ENCODE results near the gene FLNA. TPM values are rescaled to one million over a fixed set of nuclear protein-coding genes. Genes with fewer than 3 reads are reported as not detected.

FLNA gene
- total and polyA plus RNA-seq, 3 donors from 2014 or later, result 400 to 532 (median 474) TPM

DNA sequence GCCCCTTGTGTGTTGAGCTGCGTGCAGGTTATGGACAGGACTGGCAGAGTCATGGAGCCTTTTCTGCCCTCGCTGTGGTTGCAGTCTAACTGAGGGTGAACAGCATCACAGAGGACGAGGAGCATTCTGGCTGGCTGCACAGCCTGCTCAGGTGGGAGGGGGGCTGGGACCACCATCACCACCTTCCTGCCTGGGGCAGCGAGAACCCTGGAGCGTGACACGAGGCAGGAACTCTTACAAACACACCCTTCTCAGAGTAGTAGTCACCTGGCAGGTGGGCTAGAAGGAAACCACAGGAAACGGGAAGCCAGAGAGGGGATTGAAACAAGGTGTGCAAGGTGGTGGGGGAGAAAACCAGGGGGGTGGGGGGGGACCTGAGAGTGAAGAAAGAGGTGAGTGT, 53.3 kb downstream of the FLNA start:
- TF ChIP-seq POLR2A (IDR thresholded peaks at IDR 0.05), result no peak
- TF ChIP-seq, protein P1, sequence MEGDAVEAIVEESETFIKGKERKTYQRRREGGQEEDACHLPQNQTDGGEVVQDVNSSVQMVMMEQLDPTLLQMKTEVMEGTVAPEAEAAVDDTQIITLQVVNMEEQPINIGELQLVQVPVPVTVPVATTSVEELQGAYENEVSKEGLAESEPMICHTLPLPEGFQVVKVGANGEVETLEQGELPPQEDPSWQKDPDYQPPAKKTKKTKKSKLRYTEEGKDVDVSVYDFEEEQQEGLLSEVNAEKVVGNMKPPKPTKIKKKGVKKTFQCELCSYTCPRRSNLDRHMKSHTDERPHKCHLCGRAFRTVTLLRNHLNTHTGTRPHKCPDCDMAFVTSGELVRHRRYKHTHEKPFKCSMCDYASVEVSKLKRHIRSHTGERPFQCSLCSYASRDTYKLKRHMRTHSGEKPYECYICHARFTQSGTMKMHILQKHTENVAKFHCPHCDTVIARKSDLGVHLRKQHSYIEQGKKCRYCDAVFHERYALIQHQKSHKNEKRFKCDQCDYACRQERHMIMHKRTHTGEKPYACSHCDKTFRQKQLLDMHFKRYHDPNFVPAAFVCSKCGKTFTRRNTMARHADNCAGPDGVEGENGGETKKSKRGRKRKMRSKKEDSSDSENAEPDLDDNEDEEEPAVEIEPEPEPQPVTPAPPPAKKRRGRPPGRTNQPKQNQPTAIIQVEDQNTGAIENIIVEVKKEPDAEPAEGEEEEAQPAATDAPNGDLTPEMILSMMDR (IDR thresholded peaks at IDR 0.05), result no peak
- Histone ChIP-seq H3K27ac (no peak overlapping the region), H3K27me3 (no peaks in the 10 kb centered on the region), H3K4me3 (no peak overlapping the region), H3K9me3 (no peaks in the 10 kb centered on the region), H3K36me3 (ENCODE audit: low read depth, missing control alignments) (no peaks in the 10 kb centered on the region), H3K4me1 (no peaks in the 10 kb centered on the region)
- no peak for DNase-seq
- intact Hi-C loops (cut with DNase I; ENCODE audit: low total_unique reads), result no loop called here
- 77% methylated on average over 6 of the region's 7 CpGs; no CpG with 5 or more reads in 1 of the 2 donors for WGBS, 2 donors

DNA sequence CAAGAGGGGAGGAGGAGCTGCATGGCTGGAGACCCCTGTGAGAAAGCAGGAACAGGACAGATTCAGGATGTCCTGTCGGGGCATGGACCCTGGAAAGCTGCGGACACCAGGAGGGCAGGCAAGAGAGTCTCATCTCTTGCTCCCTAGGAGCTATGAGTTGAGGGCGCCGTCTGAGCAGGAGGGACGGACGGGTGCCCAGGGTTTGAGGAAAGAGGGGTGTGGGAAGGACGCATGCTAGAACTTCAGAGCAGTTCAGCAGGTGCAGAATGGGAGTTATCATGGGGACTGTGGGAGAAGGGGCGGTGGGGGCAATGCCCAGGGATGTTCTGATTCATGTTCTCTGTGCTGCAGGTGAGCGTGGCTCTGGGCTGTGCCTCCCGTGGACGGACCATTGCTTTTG, 54.0 kb downstream of the FLNA start:
- no peak for DNase-seq

DNA sequence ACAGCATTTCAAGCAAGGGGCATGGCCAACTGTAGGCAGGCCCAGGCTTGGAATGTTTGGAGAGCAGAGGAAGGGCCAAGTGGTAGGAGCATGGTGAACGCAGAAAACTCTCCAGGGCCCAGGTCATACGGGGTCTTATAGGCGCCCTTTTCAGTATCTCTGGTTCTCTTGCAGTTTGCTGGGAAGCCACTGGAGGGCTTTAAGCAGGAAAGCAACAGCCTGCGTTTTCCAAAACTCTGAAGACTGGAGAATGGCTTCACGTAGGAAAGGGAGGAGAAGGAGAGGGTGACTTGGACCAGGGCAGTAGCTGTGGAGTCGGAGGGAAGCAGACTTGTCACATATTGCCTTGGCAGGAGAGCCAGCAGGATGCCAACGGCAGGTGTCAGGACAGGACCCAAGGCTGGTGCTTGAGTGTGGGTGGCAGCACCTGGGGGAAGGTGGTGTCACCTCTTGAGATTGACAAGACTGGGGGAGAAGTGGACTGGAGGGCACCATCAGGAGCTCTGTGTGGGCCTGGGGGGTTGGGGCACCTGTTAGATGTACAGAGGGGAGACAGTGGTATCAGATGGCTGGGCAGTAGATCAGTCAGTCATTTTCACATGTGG, 56.9 kb downstream of the FLNA start:
- H3K27me3 ChIP-seq, result no peaks in the 10 kb centered on the region
- no peak overlapping the region for H3K4me3 ChIP-seq
- H3K4me1 ChIP-seq, result no peaks in the 10 kb centered on the region
- no peaks in the 10 kb centered on the region for H3K36me3 ChIP-seq (ENCODE audit: low read depth, missing control alignments)
- DNase-seq, result no peak
- WGBS, 2 donors, result 15 to 27% methylated on average over 2 to 7 of the region's 7 CpGs
- H3K27ac ChIP-seq, result no peak overlapping the region
- intact Hi-C loops (cut with DNase I; ENCODE audit: low total_unique reads), result no loop called here
- no peaks in the 10 kb centered on the region for H3K9me3 ChIP-seq
- TF ChIP-seq, protein P1 (IDR thresholded peaks at IDR 0.05), result peak in 2 of 3 experiments; percentile 12 to 20
- no peak for TF ChIP-seq POLR2A (IDR thresholded peaks at IDR 0.05)

More for the DNA sequence above, 54.0 kb downstream of the FLNA start:
- no peak for TF ChIP-seq POLR2A (IDR thresholded peaks at IDR 0.05)
- TF ChIP-seq, protein P1 (IDR thresholded peaks at IDR 0.05), result no peak
- no peak overlapping the region for H3K27ac ChIP-seq
- no peaks in the 10 kb centered on the region for H3K4me1 ChIP-seq
- no peak overlapping the region for H3K4me3 ChIP-seq
- 94 to 97% methylated on average over 7 to 11 of the region's 11 CpGs for WGBS, 2 donors
- intact Hi-C loops (cut with DNase I; ENCODE audit: low total_unique reads), result no loop called here
- no peaks in the 10 kb centered on the region for H3K36me3 ChIP-seq (ENCODE audit: low read depth, missing control alignments)
- no peaks in the 10 kb centered on the region for H3K9me3 ChIP-seq
- no peaks in the 10 kb centered on the region for H3K27me3 ChIP-seq

DNA sequence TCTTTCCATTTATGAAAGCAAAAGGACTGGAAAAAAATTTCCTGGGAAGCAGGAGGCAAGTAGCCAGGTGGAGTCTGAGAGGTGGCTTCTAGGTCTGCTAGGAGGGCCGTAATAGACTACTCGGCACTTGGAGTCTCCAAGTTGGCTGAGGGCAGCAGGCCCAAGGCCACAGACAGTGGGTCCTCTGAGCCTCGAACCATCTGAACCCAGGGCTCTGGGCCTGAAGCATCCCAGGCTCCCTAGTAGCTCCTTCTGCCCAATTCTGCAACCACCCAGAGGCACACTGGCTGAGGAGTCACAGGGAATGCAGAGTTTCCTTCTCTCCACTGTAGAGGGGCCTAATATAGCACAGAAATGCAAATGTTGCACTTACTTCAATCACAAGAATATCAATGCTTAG, 59.0 kb downstream of the FLNA start:
- intact Hi-C loops (cut with DNase I; ENCODE audit: low total_unique reads), result no loop called here

More for the DNA sequence above, 59.0 kb downstream of the FLNA start:
- WGBS, 2 donors, result 45% methylated on average over 3 of the region's 3 CpGs; no CpG with 5 or more reads in 1 of the 2 donors
- DNase-seq, result no peak
- no peaks in the 10 kb centered on the region for H3K9me3 ChIP-seq
- no peaks in the 10 kb centered on the region for H3K4me1 ChIP-seq
- H3K4me3 ChIP-seq, result no peak overlapping the region
- no peaks in the 10 kb centered on the region for H3K36me3 ChIP-seq (ENCODE audit: low read depth, missing control alignments)
- TF ChIP-seq POLR2A (IDR thresholded peaks at IDR 0.05), result no peak
- TF ChIP-seq, protein P1 (IDR thresholded peaks at IDR 0.05), result no peak
- H3K27me3 ChIP-seq, result no peaks in the 10 kb centered on the region
- H3K27ac ChIP-seq, result no peak overlapping the region

Measured in testis (tissue), 3 donors.